NCI-H345 (cell line): ENCODE results near the gene DSCAML1.
"Not testable (repeated sequence)": the region's sequence is repeated elsewhere in the genome, so short reads cannot be mapped to it uniquely, and the experiment has no call there.

ENCODE experiments used
- DNase-seq: peaks from one replicate; lab custom pipeline; 2025; lab: John Stamatoyannopoulos, UW

Gene DSCAML1

DNA sequence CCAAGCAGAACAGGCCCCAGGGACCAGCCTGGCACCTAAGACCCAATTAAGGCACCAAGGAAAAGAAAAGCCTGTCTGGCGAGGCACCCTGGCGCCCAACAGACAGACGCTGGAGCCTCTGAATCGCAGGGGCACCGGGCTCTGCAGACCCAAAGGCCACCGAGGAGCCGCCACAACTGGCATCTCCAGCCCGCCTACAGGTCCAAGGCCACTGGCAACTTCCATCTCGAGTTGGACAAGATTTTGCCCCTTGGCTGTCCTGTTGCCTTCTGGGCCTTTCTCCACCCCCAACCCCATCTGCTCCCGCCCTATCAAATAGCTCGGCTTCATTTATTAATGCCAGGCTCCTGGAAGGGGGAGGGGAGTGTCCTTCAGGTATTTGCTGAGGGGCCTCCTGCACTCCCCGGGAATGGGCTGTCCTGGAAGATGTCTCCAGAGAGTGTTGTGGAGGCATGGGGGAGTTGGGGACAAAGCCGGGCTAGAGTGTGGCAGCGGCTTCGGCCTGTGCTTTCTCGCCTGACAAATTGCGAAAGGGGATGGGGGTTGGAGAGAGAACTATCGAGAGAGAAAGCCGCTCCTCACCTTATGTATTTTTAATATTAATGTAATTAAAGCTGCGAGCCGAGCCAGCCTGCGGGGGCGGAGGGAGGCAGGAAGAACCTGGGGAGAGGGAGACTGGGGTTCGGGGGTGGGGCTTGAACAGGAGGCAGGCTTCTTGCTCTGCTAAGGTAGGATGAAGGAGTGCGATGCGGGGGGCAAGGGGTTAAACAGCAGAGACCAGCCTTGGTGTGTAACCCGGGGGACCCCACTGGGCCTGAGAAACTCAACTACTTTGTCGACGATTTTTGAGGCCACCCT is 2.0 kb downstream of the DSCAML1 start:
- DNase-seq: no peak

DNA sequence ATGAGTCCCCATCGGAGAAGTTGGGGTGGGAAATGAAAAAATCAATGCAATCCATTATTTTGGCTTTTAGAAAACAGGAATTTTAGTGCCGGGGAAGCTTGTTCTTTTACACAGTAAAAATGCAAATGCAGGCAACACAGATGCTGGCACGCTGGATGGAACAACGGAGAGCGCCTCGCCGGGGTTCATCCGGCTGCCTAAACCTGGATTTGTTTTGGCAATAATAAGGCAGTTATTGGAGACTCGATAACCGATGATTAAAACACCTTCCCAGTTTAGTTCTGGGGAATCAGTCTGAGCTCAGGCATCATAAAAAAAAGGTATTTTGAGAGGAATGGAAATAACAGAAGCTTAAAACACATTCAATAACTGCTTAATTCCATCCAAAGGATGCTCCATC is 2.9 kb downstream of the DSCAML1 start:
- no peak for DNase-seq

DNA sequence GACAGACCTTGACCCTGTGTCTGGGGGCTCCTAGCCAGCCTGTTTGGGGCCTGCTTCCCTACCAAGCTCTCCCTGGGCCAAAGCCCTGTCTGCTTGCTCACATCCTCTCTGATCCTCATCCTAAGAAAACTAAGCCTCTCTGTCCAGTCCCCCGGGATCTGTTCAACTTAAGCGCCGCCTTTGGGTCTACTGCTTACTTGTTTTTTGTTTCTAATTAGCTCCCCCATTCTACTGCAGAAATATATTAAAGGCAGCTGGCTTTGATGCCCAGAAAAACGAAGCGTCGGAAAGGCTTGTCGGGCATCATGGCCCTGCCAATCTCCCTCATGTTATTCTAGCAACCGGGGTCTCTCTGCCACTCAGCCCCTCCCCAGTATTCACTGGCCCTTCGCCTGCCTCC is 3.4 kb downstream of the DSCAML1 start:
- DNase-seq: no peak

DNA sequence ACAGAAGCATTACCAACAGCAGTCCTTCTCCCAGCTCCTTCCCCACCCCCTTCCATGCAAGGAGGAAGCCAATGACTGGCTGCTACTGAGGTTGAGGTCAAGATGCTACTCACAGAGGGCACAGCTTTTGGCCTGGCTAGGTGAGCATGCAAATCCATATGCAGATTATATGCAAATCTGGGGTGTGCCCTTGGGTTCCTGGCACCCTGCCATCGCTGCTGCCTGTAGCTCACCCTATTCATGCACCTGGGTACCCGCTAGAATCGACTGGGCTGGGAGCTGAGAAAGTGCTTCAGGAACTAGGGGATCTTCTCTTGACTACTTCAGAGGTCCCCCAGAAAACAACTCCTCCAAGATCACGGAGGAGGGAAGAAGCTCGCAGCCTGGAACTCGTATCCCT is 4.0 kb downstream of the DSCAML1 start:
- no peak for DNase-seq

DNA sequence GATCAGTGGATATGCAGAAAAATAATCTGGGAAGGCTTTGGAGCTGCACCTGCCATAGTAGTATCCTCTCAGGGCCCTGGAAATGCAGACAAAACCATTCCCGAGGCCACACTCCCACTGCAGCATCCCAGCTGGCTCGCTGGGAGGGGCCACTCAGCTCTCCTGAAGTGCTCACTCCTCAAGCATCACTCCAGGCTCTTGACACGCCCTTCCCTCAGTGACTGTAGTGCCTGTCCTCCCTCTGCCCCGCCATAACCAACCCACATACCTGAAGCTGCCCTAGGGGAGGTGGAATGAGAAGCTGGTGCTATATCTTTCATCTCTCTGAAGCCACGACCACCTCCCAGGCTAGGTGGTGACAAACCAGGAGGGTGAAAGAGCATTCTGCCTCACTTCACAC is 4.8 kb downstream of the DSCAML1 start:
- peak; percentile 90 for DNase-seq

DNA sequence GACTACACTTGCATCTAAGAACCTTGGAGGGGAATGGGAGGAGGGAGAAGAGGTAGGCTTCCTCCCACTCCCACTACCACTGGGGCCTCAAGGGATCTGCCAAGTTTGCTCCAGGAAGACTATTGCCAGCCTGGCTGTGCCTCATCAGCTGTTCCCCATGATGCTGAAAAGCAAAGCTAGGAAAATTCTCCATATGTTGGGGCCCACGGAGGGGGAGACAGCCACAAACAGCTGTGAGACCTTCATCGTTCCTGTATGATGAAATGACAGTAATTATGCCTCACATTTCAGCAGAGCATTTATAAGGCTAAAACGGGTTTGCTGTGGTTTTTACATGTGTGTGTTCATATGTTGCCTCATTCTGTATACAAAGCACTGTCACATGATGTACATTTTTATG is 6.7 kb downstream of the DSCAML1 start:
- no peak for DNase-seq

DNA sequence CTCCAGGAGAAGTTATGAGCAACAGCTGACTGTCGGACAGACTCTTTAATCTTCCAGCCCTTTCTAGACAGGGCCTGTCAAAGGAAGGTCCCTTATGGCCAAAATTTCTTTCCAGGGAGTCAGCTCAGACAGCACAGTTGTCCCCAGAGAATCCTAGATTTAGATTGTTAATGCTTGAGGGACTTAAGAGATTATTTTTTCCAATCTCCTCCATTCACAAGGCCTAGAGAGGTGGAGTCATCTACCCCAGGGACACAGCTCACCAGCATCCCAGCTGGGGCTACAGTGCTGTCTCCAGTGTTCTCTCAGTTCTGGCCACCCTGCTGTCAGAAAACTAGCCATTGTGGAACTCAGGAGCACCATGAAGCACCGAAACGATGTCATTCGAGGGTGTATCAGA is 7.8 kb downstream of the DSCAML1 start:
- no peak for DNase-seq

DNA sequence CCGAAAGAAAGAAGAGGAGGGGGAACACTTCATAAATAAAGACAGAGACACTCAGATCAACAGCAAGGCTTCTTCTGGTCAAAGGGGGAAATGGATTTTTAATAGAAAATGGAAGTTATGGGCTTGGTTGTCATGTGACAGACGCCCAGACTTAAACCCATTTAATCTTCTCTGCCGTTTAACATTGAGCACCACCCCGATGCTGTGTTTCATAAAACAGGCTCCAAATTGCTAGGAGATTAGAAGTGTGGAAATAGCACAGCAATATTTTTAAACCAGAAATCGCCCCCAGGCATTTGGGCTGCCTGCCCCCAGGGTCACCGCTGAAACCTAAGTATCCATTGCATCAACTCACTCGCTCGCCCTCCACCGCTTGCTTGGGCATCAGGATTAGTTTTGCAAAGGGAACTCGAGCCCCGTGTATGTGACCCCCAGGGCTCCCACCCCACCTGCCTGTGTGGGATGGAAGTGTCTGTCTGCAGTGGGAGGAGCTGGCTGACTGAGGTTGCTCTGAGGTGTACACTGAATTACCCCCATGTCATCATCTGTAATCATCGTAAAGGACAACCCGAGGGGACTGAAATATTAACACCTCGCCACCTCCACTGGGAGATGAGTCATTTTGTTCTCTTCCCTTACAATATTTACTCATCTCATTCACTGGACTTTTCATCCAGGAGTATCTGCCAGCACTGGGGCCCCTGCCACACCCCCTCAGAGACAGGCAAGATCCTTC is 10.7 kb downstream of the DSCAML1 start:
- peak; percentile 18 for DNase-seq

DNA sequence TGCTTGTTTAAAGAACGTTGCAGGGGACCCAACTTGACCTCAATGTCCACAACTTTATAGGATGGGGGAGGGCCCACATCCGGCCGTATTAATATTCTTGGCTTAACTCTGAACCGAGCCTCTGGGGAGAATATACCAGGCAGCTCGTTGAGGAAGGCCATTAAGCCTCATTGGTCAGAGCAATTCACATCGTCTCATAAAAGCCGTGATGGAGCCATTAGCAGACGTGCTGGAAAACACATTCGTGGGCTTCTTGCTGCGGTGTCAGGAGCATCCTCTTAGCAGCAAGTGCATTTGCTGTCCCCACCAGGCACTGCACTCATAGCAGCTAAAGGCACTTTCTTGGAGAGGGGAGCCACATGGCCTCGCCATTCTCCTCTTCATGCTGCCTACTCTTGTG is 14.9 kb downstream of the DSCAML1 start:
- DNase-seq: no peak

DNA sequence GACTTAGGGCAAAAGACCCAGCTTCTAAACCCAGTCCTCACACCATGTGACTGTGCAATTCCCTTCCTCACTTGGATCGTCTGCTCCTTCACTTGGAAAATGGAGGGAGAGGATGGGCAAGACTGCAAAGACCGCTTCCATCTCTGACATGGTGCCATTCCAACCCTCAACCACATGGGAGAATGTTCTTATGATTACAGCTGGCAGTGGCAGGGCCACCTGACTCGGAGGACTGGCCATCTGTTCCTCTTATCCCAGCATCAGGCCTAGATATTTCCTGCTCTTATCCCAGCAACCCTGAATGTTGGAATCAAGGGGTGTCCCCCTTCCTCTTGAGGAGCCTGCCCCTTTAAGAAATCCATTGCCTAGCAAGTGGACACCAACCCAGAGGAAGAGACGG is 15.4 kb downstream of the DSCAML1 start:
- DNase-seq: no peak

DNA sequence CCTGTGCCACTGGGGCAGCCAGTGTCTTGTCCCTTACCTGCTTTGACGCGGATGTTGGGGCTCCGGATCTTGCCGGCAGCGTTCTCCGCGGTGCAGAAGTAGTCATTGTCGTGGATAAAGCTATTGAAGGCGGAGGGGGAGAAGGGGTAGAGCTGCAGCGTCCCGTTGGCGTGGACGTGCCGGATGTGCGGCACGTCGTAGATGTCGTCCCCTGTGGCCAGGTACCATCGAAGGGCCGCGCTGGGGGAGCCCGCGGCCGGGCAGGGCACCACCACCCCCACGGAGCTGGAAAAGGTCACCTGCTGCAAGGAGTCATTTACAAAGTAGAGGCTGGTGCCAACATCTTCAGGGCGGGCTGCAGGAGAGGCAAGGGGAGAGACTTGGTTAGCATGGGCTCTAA is 16.6 kb downstream of the DSCAML1 start:
- no peak for DNase-seq

DNA sequence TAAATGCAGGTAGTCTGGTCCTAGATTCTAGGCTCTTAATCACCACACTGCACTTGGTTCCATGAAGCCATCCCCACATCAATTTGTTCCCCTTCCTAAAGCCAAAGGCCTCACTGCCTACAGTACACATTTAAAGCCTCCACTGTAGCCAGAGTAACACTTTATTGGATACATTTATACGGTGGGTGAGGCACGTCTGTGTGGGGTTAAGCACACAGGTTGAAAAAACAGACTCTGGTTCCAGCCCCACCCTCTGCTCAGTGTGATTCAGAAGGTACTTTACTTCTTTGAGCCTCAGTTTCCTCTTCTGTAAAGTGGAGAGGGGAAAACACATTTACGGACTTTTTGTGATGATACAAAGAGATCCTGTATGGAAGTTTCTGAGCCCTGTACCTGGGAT is 22.5 kb downstream of the DSCAML1 start:
- no peak for DNase-seq

DNA sequence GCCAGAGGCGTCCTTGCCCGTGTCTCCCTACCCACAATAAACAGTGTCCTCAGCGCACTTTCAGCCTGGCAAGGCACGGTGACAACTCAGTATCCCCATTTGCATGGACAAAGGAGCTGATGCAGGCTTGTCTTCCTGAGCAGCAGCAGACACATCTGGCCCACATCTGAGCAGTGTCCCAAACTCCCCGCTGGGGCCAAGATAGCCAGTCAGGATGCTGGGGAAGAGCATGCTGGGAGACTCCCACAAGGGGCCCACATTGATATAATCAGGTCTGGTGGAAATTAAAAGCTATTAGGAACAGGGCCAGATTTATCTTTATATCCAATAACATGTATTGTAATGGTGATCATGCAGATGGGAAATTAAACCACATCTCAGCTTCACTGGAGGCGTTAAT is 24.7 kb downstream of the DSCAML1 start:
- DNase-seq: no peak

DNA sequence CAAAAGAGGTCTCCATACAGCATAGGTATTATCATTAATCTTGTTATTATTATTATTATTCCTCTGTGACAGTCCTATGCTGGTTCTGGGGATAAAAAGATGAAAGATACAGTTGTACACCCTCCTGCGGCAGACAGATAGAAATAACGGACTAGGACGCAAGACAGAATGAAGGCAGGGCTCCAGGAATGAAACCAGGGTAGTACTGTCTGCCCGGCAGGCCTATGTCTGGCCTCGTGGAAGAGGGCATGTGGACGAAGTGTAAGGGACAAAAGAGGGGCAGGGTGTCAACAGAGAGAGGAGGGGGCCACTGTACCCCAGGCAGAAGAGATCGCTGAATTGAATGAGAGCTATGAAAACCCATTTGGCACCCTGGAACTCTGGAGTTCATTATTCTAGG is 25.2 kb downstream of the DSCAML1 start:
- no peak for DNase-seq

DNA sequence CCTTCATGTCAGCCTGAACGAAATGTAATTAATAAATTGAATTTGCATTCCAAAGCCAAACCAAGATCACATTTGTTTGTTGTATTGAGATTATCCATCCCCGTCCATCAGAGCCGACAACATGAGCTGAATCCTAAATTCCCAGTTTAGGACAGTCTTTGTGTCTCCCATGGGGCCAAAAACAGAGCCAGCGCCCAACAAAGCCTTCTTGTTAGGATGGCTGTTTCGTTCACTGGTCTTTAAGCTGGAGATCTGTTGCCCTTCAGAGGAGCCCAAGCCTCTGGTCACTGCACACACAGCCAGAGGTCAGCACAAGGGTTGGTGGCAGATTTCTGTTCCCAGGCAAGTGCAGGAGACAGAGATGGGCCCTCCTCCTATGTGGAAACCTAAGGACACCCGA is 25.8 kb downstream of the DSCAML1 start:
- DNase-seq: no peak

DNA sequence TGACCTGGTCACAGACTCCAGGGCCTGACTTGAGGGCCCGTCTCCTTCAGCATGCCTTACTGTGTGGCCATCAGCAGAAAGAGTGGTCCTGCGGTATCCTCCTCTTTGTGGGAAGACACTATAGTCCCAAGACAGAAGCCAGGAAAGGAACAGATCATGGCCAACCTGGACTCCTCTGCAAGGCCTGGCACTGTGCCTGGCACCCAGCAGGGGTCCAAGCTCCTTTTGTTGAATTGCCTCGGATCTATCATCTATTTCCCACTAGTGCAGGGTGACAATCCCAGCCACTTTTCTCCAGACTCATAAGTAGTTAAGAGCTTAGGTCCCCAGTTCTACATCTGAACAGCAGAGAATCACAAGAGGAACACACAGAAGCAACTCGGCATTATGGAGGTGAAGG is 27.0 kb downstream of the DSCAML1 start:
- peak; percentile 33 for DNase-seq

DNA sequence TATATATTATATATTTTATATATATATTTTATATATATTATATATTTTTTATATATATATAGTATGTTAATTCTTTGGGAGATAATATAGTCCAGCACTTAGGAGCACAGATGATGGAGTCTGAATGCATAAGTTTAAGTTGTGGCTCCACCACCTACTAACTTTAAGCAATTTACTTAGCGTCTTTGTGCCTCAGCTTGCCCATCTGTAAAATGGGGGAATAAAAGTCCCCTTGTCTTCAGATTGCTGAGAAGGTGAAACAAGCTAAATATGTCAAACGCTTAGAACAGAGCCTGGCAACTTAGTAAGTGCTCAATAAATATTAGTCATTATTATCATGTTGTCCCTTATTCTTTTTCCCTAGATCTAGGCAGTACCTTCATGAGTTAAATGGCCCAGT is 27.5 kb downstream of the DSCAML1 start:
- no peak for DNase-seq

DNA sequence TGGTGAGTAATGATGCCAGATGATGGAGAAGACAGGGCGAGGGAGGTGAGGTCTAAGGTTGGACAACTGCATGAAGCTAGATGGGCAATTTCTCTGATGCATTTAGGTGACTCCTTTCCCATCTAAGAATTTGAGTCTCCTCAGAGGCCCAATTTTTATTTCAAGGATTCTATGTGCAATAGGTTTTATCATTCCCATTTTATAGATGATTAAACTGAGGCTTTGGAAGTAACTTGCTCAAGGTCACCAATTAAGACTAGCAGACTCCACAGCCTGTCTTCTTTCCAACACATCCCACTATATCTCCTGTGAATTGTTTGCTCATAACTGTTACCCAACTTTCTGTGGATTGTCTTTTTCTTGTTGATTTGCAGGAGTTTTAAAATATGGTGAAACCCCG is 28.5 kb downstream of the DSCAML1 start:
- no peak for DNase-seq

DNA sequence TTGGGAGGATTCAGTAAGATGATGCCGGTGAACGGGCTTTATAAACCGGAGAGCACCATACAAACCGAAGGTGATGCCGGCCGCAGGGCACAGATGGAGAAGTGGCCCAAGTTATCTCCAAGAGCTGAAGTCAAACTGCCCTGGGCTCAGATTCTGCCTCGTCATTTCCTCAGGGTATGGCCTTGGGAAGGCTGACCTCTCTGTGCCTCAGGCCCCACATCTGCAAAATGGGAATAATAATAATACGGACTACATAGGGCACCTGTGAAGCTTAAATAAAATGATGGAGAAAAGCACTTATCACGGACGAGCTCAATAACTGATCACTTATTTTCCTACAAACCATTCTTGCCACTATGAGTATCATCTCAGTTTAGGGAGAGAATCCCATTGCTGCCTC is 29.9 kb downstream of the DSCAML1 start:
- no peak for DNase-seq

DNA sequence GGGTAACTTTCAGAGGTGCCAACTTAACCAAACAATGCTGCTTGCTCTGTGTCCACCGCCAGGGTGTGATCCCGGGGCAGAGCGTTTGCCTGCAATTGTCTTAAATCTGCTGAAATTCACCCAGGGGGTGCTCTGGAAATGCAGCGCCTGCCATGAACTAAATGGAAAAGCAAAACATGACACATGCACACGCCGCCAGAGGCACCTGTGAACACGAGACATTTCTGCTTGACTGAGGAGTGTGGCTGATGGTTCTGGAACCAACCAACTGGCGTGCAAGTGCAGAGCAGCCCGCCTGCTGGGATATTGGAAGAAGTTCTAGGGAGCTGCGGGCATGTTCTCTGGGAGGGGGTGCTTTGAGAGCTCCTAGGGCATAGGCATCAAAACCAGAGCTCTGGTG is 30.4 kb downstream of the DSCAML1 start:
- no peak for DNase-seq

DNA sequence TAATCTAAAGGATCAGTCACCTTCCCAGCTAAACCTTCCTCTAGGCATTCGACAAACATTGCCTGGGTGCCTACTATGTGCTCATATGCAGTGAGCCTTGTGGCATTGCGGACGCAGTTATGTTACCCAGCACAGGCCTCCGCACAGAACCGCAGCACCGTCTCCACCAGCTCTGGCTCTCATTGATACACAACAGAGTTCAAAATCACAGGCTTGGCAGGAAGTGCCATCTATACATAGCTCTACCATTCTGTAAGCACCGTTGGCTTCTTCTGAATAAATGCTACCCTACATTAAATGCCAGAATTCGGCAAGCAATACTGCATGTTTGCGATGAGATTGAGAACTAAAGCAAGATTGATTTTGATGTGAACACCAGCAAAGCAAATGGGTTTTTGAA is 31.0 kb downstream of the DSCAML1 start:
- no peak for DNase-seq

DNA sequence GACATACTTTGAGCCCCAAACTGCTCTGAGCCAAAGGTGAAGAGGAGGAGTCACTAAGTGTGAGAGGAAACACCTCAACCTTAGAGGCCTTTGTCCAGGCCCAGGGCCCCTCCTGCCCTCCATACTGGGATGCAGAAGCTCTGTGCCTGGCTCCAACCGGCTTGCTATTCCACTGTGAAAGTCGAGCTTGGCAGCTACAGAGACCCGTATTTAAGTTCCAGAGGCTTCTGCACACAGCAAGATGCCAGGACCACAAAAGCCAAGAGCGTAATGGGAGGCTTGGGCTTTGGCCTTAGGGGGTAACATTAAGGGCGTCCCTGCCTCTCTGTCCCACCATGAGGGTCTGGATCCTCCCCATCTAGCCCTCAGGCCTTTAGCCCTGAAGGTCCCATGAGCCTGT is 31.9 kb downstream of the DSCAML1 start:
- no peak for DNase-seq

DNA sequence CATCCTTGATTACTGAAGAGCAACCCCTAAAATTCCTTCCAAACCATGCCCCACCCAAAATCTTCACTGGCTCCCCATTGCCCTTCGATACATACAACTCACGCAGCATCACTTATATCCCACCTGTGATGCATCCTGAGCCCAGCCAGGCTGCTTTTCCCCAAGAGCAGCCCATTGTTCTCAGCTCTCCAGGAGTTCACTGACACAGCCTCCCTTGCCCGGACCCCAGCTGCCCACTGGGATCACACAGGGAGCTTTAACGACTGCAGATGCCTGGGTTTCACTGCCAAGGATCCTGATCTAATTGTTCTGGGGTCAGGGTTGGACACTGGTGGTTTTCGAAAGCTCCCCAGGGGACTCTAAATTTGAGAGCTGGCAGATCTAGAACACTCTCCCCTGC is 33.6 kb downstream of the DSCAML1 start:
- not testable (repeated sequence) for DNase-seq

DNA sequence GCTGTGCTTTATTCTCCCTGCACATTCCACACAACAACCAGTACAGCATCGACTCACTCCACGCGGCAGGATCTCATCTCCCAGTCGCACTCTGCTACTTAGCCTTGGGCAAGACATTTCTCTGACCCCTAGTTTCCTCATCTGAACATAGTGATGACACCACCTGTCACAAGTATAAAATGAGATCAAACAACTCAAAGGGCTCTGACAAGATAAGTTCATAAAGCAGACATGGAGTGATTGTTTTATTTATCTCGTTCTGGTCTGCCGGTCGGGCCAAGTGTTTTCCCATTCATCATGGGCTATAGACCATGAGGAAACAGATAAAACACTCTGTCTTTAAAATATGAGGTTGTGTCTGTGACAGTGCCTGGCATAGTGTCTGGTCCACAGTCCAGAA is 35.0 kb downstream of the DSCAML1 start:
- peak; percentile 64 for DNase-seq
